ENCODE measurements around the gene MEX3C. TPM values are rescaled to one million over a fixed set of nuclear protein-coding genes. Genes with fewer than 3 reads are reported as not detected.

MEX3C gene
- total RNA-seq, 1 donor from 2014 or later, result 88.9 TPM

DNA sequence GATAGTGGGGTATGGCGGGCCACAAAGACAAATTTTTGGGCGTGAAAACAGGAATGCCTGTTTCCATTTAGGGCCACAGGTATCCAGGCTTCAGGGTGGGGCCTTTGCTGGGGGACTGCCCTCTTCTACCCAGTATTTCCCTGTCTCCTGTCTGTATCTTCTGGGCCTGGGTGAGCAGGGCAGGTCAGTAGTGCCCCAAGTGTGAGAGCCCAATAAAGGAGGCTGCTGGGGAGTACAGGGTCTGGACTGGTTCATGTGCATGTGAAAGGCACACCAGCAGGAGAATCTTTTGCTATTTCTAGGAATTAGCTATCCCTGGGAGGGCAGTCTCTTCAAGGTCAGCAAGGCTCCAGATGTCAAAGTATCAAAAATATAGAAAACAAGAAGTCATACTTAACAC lies 71.5 kb downstream of the MEX3C start:
- no peak overlapping the region for H3K4me3 Mint-ChIP-seq
- TF ChIP-seq, protein P1, sequence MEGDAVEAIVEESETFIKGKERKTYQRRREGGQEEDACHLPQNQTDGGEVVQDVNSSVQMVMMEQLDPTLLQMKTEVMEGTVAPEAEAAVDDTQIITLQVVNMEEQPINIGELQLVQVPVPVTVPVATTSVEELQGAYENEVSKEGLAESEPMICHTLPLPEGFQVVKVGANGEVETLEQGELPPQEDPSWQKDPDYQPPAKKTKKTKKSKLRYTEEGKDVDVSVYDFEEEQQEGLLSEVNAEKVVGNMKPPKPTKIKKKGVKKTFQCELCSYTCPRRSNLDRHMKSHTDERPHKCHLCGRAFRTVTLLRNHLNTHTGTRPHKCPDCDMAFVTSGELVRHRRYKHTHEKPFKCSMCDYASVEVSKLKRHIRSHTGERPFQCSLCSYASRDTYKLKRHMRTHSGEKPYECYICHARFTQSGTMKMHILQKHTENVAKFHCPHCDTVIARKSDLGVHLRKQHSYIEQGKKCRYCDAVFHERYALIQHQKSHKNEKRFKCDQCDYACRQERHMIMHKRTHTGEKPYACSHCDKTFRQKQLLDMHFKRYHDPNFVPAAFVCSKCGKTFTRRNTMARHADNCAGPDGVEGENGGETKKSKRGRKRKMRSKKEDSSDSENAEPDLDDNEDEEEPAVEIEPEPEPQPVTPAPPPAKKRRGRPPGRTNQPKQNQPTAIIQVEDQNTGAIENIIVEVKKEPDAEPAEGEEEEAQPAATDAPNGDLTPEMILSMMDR (IDR thresholded peaks at IDR 0.05; ENCODE audit: unreplicated experiment), result no peak
- no peaks in the 10 kb centered on the region for H3K9me3 Mint-ChIP-seq
- DNase-seq (ENCODE audit: low spot score in 2 of 2, unreplicated experiment in 2 of 2), result no peak
- H3K27me3 Mint-ChIP-seq (ENCODE audit: low read depth), result no peaks in the 10 kb centered on the region
- H3K4me1 Mint-ChIP-seq, result no peaks in the 10 kb centered on the region
- H3K36me3 Mint-ChIP-seq, result no peaks in the 10 kb centered on the region
- no peak overlapping the region for H3K27ac Mint-ChIP-seq

Other genes starting within 250 kb of the MEX3C start
- 8.2 to 9.5 TPM (median 8.2 TPM) in 3 replicates for gene ELAC1, start 229.6 kb downstream of the MEX3C start, total RNA-seq
- gene SMAD4, start 167.5 kb downstream of the MEX3C start, total RNA-seq, result 147 to 152 TPM (median 148 TPM) in 3 replicates